Erythroblast (primary cell): ENCODE results near the gene OPTC.

ENCODE experiments used
- GATA1 ChIP-seq: IDR thresholded peaks from 2 replicates; pipeline ENCODE4 v1.6.1; 2011; ENCODE audit warnings: low read depth, mild to moderate bottlenecking, control low read depth, low read length, moderate library complexity
- POLR2A ChIP-seq: IDR thresholded peaks from 2 replicates; pipeline ENCODE4 v1.6.1; 2011; ENCODE audit warnings: mild to moderate bottlenecking, low read length

DNA sequence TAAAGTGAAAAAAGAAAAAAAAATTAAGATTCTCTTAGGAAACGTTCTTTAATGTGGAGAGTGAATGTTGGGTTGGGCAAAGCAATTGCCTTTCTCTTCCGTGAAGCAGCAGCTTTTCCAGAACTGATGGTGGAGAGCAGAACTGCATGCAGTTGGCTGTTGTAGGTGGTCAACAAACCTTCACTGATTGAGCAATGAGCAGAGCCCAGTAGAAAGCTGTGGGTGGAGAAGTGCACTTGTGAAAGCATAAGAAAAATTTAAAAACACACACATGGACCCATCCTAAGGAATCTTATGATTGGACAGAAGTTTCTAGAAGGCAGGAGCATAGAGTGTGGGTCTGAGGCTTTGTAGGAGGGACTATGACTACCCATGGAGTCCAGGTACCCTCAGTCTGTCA, 13.9 kb upstream of the OPTC start:
- TF ChIP-seq POLR2A (no peak), GATA1 (no peak)
